GM18519 (cell line): ENCODE measurements around the gene IGFBP2.

ENCODE experiments used
- ATAC-seq: cut with Tn5 transposase; IDR thresholded peaks from one replicate; pipeline ENCODE4 v1.9.1; 2021; ENCODE audit warnings: mild to moderate bottlenecking, moderate library complexity; ENCODE audit not compliant: unreplicated experiment, low FRiP score

Gene IGFBP2

GRCh38 chr2:216661051-216661450 lies 27.8 kb downstream of the IGFBP2 start:
- no peak for ATAC-seq

DNA sequence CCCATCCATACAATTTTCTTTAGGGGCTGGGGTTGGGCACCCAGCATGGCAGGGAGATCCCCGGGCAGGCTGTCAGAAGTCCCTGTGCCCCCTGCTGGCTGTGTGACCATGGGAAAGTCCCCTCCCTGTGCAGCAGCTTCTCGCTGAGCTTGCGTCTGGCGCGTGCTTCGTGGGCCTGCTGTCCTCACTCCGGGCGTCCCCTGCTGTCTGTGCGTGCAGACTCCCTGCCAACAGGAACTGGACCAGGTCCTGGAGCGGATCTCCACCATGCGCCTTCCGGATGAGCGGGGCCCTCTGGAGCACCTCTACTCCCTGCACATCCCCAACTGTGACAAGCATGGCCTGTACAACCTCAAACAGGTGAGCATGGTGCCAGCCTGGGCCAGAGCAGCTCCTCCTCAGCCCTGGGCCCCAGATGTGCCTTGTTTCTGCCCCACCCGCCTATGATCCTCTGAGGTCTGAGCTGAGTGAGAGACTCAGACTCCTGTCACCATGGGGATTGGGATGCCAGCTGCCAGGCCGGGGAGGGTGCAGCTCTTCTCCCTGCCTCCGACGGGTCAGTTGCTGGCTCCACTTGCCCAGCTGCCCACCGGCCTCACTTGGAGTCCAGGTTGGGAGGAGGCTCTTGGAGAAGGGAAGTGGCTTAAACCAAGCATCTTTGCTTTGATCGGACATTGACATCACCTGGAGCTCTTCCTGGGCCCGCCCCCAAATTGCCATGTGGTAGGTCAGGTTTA lies 28.6 kb downstream of the IGFBP2 start:
- no peak for ATAC-seq

- ATAC-seq: no peak
Observed at GRCh38 chr2:216663106-216663505, 29.9 kb downstream of the IGFBP2 start.

GRCh38 chr2:216663846-216664245 lies 30.6 kb downstream of the IGFBP2 start:
- ATAC-seq: no peak

- no peak for ATAC-seq
Observed at GRCh38 chr2:216664593-216665034, 31.4 kb downstream of the IGFBP2 start.

GRCh38 chr2:216665242-216665641 lies 32.0 kb downstream of the IGFBP2 start:
- ATAC-seq: no peak

- no peak for ATAC-seq
Observed at GRCh38 chr2:216665717-216666116, 32.5 kb downstream of the IGFBP2 start.

- ATAC-seq: peak; percentile 65
Observed at GRCh38 chr2:216666461-216667233, 33.4 kb downstream of the IGFBP2 start.

DNA sequence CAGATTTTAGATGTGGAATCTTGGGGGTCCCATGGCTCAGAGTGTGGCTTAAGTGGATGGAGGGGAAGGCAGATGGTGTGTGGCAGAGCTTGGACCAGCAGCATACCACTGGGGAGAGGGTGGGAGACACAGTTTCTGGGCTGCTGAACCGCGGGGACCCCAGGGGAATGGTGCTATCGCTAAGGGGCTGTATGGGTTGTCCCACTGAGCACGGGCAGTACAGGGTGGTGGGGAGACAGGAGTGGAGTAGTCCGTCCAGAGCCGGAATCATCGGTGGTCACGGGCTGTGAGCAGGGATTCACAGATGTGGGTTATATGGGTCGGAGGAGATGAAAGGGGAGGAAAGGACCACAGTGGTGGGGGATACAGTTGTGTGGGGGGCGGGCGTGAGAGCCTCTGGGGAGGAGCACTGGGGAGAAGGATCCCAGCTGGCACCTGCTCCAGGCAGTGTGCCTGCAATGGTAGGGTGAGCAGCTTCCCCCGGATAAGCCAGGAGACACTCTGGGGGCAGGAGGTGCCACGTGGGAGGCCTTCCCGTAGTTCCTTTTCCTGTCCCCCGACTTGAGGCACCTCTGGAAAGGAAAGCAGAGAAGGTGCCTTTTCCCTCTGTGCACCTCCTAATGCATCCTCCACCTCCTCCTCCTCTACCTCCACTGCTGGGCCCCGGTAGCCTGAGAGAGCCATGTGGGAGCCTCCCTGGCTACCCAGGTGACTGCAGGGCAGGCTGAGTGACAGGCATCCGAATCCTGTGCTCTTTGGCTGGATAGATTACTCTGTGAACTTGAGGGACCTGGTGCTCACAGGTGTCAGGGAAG lies 37.3 kb downstream of the IGFBP2 start:
- ATAC-seq: no peak

GRCh38 chr2:216671081-216671411 lies 37.8 kb downstream of the IGFBP2 start:
- no peak for ATAC-seq

GRCh38 chr2:216671791-216672343 lies 38.6 kb downstream of the IGFBP2 start:
- ATAC-seq: no peak

- no peak for ATAC-seq
Observed at GRCh38 chr2:216672466-216672865, 39.2 kb downstream of the IGFBP2 start.

DNA sequence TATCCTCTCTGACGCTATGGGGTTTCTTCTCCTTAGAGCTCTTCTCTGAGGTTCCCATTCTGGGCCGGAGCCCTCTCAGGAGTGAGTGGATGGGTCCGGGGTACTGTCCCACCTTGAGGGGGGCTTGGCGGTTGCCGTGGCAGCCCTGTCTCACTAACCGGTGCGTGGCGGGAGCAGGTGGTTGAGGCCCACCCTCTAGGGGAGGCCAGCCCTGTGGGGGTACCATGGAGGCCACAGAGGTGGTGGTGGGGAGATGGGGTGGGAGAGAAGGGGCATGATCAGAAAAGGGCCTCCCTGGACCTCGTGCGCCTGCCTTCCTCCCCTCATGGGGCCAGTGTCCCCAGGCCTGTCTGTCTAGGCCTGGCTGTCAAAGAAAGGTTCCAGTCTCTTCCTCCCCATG lies 39.8 kb downstream of the IGFBP2 start:
- no peak for ATAC-seq

GRCh38 chr2:216673609-216674008 lies 40.4 kb downstream of the IGFBP2 start:
- no peak for ATAC-seq

GRCh38 chr2:216674376-216674775 lies 41.2 kb downstream of the IGFBP2 start:
- no peak for ATAC-seq

- no peak for ATAC-seq
Observed at GRCh38 chr2:216676630-216677029, 43.4 kb downstream of the IGFBP2 start.

DNA sequence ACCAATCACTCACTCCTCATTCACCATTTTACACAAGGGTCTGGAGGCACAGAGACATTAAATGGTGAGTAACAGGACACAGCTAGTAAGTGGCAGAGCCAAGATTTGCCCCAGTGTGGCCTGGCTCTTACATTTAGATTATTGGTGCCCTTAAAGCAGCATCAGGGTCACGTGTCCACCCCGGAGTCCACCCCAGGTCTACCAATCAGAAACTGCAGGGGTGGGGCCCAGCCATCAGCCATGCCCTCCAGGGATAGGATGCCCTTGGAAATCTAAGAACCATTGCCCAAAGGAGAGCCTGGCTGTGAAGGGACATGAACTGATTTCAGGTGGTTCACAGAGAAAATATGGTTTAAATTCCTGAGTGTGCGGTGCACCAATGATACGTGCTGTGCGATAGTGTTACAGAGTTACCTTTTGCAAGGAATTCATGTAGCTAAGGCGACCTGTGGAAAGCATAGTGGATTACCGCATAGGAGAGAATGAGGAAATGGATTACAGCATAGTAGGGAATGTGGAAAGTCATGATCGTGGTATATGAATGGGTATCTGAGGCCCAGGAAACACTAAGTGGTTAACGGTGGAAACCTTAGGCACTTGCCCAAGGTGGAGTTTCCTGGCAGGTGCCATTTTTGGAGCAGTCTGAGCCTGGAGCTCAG lies 44.3 kb downstream of the IGFBP2 start:
- ATAC-seq: no peak

- no peak for ATAC-seq
Observed at GRCh38 chr2:216678098-216678465, 44.9 kb downstream of the IGFBP2 start.

DNA sequence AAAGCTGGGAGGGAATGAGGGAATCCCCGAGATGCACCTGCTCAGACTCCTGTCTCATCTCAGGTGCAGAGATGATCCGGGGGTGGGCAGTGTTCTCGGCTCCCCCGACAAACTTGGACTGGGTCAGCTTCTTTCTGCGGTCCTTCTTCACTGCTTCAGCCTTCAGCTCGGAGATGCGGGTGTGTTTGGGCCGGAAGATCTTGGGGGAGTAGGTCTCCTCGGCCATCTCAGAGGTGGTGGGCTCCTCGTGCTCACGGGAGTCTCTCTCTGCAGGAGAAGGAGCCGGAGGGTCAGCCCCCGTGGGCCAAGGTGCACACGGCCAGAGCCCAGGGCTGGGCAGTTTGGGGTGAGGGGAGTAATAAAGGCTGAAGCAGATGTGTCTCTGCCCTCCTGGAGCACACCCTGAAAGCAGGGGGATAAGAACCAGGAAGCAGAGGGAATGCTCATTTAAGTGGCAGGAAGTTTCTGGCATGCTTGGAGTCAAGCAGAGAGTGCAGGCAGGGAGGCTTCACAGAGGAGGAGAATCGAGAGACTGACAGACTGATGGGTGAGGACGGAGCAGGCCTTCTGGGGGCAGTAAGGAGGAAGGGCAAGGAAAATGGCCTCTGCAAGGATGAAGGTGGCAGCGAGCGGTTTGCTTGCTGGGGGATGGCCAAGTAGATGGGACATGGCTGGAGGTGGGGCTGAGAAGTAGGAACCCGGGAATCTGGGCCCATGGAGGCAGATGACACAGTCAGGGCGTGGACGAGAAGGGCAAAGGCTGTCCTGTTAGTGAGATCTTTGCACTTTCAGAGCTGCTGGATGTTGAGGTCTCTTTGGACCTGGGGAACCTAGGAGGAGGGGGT lies 45.8 kb downstream of the IGFBP2 start:
- ATAC-seq: no peak

GRCh38 chr2:216679658-216680024 lies 46.4 kb downstream of the IGFBP2 start:
- ATAC-seq: no peak
